GM19452 (cell line): ENCODE measurements around the gene GPATCH8.
"Not testable (repeated sequence)": the region's sequence is repeated elsewhere in the genome, so short reads cannot be mapped to it uniquely, and the experiment has no call there.

ENCODE experiments used
- ATAC-seq: cut with Tn5 transposase; IDR thresholded peaks from one replicate; pipeline ENCODE4 v1.9.1; 2021; ENCODE audit not compliant: unreplicated experiment

GPATCH8 gene

DNA sequence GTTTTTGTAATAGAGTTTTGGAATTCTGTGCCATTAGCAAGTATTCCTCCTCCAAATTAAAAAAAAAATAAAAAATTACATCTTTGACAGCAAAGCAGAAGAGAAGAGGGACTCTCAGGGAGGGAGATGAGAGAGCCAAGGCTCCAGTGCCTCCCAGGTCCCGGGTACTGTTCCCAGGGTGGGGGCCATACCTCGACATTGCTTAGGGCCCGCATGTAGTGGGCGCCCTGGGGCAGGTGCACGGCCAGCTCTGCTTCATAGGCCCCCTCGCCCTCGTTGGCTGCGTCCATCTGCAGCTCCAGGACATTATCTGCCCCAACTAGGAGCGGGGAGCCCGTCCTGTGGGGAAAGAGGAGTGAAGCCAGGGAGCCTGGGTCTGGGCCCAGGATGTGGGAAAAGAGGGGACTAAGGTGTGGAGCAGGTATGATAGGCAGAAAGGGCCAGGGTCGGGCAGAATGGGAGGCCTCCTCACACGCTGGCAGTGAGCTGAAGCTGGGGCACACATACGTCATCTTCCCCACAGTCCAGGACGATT lies 125.0 kb downstream of the GPATCH8 start:
- no peak for ATAC-seq

DNA sequence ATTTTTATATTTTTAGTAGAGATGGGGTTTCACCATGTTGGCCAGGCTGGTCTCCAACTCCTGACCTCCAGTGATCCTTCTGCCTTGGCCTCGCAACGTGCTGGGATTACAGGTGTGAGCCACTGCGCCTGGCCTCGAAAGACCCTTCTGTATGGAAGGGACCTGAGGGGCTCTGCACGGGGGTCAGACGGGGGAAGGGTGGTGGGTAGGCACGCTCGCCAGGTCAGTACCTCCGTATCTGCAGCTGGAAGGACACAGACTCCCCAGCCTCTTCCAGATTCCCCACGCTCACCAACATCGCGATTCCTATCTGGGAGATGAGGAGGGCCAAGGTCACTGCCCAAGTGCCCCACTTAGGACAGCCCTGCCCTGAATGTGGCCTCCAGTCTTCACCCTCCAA lies 126.4 kb downstream of the GPATCH8 start:
- no peak for ATAC-seq

DNA sequence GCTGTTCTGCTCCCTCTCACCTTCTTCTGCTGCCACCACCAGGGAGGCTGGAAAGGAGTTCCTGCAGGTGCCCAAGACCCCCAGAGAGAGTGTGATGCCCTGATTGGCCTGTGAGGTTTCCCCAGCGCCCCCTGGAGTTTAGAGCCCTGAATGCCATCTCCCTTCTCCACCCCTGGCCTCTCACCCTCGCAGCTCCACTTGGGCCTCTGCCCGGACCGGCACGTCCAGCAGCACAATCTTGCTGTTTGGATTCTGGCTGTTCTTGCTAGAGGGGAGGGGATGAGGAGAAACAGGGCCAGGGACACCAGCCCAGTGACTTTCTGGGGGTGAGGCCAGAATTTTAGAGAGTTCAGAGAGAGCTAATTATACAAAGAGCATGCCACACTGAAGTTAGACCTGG lies 127.1 kb downstream of the GPATCH8 start:
- ATAC-seq: no peak

DNA sequence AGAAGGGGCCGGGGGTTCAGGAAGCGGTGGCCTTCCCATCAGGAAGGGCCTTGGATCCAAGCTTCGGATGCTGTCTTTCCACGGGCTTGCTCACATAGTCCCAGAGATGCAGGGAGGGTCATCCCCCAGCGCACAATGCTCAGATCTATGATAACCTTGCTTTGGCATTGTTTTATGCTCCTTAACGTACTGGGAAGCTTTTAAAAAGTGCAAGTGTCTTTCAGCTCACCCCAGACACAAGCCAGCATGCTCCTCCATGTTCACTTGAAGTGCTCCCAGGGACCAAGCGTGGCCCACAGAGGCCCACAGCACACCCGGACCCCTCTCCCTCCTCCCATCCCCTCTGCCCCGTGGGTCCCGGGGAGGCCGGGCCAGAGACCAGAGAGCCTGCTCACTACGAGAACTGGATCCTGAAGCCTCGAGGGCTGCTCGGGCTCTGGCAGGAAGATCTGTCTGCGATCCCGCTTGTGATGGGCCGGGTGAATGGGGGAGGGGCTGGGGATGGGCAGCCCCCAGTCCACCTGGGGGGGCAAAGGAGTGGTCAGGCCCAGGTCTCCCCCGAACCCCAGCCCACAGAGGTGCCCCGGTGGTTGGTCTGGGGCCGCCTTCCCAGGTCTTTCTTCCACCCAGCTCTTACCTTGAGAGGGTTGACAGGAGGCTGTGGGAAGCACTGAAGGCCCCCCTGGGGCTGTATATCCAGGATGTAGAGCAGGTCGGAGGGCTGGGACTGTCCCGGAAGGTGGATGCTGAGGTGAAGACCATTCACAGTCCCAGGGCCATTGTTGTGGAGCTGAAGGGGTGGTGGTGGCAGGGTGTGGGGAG lies 127.8 kb downstream of the GPATCH8 start:
- ATAC-seq: no peak

DNA sequence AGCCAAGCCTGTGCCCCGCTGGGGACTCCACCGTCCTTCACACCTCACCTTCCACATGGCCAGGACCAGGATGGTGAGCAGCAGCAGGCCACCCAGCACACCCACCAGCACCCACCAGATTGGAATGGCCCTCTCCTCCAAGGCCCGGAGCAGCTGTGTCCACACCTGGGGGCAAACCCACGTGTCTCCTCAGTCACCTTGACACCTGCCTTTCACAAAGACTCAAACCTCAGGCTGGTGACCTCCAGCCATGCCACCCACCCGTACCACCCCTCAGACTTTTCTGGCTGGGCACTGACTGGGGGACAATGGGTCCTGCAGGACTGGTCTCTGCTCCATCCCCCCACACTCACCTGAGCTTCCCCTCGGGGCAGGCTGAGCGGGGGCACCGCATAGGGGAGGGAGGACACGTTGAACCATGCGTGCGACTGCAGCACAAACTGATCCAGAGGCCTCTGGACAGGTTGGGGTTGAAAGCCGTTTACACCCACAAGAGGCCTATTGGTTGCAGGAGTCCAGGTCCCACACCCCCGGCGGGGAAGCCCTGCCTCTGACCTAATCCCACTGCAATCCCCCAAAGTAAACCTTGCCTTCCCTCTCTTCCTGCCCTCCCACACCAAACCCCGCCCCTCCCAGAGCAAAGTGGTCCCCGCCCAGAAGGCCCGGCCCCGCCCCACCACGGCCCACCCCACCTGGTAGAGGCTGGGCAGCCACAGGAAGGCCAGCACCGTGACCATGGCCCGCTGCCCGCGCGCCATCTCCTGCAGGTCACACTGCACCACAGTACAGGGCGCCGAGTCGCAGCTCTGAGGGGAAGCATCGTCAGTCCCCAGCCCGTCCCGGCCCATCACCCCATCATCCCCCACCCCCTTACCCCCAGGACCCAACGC lies 128.7 kb downstream of the GPATCH8 start:
- no peak for ATAC-seq

DNA sequence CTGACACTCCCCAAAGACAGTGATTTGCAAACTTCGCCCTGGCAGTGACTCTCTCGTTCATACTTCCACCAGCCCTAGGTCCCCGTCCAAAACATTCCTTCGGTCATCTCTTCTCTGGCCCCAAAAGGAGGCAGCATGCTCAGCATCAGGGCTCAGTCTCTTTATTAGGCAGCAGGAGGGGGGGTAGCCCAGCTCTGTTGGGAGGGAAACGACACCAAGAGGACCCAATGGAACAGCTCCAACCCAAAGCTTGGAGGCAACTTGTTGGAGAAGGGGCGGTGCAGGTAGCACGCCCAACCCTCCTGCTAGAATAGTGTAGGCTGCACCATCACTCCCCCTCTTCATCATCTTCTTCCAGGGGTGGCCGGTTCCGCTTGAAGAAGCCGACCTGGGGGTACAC lies 131.2 kb downstream of the GPATCH8 start:
- no peak for ATAC-seq

DNA sequence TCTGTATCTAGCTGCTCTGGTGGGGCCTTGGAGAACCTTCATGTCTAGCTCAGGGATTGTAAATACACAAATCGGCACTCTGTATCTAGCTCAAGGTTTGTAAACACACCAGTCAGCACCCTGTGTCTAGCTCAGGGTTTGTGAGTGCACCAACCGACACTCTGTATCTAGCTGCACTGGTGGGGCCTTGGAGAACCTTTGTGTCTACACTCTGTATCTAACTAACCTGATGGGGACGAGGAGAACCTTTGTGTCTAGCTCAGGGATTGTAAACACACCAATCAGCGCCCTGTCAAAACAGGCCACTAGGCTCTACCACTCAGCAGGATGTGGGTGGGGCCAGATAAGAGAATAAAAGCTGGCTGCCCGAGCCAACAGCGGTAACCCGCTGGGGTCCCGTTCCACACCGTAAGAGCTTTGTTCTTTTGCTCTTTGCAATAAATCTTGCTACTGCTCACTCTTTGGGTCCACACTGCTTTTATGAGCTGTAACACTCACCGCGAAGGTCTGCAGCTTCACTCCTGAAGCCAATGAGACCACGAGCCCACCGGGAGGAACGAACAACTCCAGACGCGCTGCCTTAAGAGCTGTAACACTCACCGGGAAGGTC lies 133.7 kb downstream of the GPATCH8 start:
- ATAC-seq: not testable (repeated sequence)

DNA sequence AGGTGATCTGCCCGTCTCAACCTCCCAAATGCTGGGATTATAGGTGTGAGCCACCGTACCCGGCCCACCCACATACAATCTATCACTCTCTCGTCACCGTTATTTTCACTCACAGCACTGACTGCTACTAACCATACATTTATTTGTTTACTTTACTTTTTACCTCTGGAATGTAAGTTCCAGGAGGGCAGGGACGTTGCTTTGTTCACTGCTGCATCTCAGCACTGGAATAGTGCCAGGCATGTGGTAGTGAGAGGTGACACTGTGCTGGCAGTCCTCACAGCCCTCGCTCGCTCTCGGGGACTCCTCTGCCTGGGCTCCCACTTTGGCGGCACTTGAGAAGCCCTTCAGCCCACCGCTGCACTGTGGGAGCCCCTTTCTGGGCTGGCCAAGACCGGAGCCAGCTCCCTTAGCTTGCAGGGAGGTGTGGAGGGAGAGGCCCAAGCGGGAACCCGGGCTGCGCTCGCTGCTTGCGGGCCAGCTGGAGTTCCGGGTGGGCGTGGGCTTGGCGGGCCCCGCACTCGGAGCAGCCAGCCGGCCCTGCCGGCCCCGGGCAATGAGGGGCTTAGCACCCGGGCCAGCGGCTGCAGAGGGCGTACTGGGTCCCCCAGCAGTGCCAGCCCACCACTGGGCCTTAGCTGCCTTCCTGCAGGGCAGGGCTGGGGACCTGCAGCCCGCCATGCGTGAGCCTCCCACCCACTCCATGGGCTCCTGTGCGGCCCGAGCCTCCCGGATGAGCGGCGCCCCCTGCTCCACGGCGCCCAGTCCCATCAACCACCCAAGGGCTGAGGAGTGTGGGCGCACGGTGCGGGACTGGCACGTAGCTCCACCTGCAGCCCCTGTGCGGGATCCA lies 134.6 kb downstream of the GPATCH8 start:
- ATAC-seq: not testable (repeated sequence)

DNA sequence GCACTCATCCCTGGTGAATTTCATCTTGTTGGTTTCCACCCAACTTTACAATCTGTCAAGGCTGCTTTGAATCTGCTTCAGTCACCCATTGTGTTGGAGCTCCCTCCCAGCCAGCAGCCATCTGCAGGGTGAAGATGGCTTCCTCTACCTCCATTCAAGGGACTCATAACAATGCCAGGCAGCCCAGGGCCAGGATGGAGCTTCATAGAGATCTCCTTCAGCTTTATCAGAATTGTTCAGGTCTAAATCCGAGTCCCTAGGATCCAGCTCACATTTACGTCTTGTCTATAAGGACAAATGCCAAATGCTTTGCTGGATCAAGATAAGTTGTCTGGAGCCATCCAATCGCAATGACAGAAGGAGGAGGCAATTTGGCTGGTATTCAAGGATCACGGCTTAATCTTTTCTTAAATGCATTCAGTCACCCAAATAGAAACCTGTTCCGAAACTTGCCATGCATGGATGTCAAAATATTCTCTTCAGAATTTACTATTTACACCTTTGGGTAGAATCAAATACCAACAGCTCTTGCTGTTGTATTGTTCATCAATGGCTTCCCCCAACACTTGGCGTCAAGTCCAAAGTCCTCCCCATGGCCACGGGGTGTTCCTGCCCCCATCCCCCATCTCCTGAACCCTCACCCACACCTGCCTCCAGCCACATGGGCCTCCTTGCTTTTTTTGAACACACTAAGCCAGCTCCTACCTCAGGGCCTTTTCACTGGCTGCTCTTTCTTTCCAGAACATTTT lies 135.8 kb downstream of the GPATCH8 start:
- no peak for ATAC-seq

DNA sequence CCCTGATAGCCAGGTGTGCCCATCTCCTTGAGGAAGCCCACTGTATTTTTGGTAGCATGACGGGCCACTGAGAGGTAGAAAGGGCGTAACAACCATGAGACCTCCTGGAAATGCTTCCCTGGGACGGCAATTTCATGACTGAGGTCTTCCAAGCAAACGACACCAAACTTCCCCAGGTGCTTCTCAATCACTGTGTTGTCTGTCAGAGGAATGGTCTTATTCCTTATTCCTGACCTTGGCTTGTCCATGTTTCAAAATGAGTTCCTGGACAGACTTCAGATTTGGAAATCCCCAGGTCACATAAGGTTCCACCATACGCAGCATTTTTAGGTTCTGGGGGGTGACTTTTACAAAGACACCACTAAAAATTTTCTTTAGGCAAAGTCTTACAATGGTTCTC lies 138.2 kb downstream of the GPATCH8 start:
- not testable (repeated sequence) for ATAC-seq

DNA sequence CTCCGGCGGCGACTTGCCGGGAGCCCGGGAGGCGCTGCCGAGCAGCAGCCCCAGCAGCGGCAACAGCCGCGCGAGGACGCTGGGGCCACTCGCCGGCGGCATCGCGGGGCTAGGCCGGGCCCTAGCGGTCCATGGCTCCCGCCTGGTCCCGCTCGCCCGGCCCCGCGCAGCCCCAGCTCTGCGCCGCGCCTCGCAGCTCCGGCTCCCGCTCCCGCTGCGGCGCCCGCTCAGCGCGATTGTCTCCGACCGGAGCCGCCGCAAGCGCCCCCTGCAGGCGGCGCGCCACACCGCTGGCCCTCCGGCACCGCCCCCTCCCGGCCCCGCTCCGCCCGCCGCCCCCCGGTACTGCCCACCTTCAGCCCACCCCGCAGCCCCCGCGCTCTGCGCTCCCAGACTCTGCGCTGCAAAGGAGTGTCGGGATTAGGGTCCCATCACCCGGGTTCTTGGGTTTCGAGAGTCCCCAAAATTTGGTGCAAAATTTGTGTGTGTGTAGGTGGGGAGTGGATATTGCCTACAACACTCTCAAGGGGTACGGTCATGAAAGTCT lies 139.5 kb downstream of the GPATCH8 start, which contains the start of gene FAM171A2:
Gene FAM171A2, minus strand, starts transcription at position 241 of the 547 bp plus-strand sequence. Its CDS starts 139 bp downstream, at position 102.
- ATAC-seq: peak; percentile 67

DNA sequence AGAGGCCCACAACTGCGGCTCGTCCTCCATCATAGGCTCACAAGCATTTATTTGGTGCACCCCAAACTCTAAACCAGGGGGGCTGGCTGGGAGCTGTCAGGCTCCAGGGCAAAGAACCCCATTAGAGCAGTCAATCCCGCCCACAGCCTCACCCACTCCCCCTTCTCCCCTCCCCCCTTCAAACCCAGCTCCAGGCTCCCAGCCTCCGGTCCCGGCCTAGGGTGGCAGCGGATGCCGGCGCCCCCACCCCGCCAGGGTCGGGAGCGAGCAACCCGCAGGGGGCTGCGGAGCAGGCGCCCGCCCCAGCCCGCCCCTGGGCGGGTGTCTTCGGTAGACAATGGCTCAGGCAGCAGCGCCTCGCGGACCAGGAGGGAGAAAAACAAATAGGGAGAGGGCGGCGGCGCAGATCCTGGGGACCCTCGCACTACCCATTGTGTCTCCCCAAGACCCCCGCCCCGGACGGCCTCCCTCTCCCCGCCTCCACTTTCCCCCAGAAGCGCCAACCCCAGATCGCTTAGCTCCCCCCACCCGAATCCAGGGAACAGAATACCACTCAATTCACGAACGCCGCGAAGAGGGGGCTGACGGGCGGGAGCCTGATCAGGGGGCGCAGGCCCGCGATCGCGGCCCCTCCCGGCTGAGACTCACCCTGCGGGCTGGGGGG lies 140.1 kb downstream of the GPATCH8 start:
- ATAC-seq: no peak

DNA sequence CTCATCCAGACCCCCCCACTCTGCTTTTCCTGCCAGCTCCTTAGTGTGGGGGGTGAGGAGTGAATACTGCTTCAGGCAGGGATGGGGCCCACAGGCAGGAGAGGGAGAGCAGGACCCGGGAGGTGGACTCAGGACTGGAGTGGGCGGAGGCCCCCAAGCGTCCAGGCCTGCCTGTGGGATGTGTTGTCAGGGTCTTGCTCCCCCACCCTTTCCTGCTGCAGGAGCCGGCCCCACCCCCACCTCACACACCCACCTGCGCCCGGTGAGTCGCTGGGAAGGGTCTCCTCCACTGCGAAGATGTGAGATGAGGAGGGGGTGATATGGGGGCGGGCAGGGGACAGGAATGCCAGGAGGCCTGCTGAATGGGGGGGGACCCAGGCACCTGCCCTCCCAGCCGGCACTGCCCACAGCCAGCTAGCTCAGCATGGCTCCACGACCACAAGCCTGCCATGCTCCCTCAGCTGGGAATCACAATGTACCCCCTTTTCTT lies 140.7 kb downstream of the GPATCH8 start:
- ATAC-seq: no peak

DNA sequence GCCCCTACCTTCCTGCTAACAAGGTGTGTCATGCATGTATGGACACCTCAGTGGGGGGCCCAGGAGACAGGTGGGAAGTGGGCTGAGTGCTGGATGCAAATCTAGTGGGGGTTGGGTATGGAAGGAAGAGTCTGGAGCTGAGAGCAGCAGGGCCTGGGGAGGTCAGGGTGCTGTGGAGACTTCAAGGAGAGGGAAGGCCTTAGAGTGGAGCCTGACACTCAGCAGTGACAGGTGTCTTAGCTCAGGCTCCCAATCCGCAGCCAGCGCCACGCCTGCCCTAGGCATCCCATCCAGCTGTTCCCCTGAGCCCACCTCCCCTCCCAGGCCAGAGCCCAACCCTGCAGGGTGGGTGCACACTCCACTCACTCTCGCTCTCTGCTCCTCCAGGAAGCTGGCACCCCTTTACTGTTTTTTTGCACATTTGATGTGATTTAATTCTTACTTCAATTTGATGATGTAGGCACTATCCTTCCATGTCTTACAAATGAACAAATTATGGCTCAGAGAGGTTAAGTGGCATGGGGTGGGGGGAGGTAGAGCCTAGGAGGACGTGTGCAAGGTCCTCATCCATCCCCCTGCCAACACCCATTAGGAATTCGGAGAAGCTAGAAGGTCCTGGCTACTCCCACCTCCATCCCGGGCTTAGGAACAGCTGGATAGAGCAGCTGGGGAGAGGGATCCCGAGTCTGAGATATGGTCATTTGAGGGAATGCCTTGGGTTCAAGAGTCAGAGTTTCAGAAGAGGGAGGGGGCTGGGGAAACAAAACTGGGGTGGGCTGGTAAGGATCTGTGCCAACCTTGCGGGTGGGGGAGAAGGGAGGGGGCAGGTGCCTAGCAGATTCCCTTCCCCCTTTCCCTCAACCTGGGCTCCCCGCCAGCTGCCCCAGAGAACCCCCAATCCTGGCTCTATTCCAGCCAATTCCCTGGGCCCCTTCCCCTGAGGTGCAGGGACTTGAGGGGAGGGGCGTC lies 141.6 kb downstream of the GPATCH8 start:
- no peak for ATAC-seq

DNA sequence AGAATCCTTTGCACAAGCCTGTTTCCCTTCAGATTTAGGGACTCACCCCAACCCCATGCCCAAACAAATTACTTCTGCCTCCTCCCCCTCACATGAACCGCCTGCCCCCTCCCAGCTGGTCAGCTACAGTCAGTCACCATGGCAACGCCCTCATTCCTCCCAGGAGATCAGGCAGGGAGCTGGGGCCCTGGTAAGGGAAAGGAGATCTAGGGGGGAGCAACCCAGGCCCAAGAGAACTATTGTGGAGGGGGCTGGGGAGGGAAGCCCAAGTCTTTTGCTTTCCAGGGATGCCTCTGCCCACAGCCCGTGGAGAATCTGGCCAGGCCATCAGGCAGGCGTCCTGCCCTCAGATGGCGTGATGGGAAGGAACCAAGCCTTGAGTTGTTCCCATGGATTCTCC lies 142.4 kb downstream of the GPATCH8 start:
- no peak for ATAC-seq

DNA sequence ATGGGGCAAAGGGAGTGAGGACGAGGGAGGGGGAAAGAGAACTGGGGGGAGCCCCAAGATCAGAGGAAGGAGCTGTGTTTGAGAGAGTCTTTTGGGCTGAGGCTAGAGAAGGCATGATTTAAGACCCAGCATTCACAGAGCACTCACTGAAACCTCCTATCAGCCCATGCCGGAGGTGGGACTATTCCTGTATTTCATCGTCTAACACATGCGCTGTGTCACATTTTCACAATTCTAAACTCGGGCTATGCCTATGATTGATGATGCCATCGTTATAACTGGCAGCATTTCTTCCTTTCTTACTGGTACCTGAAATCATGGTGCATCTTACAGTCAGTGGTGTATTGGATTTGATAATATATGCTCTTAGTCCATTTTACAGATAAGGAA lies 143.1 kb downstream of the GPATCH8 start:
- no peak for ATAC-seq

DNA sequence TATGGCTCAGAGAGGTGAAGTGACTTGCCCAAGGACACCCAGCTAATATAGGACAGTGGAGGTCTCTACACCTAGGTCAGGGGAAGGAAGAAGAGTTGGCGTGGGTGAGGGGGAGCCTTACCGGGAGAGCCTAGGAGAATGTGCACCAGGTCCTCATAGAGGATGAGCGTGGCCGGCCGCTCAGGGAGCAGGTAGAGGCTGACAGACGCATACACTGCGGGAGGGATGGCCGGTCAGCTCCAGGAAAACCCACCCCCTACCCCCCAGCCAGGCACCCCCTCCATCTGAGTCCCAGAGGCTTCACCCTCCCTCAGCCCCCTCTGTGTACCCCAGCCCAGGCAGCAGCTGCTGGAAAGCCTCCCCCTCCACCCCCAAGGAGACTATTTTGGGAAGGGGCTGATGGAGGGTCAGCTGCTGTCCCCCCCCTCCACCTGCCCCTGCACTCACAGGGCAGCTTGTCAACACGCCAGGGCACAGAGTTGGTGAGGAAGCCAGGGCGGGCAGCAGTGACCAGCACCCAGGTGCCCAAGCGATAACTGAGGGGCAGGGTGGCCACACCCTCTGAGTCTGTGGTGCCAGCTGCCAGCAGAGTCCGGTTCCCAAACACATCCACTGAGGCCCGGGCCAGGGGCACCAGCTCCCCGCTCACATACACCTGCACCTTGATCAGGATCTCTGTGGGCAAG lies 143.6 kb downstream of the GPATCH8 start:
- no peak for ATAC-seq
